K562 (cell line): ENCODE data around the gene GNB5. TPM values are rescaled to one million over a fixed set of nuclear protein-coding genes. Genes with fewer than 3 reads are reported as not detected.

Experiments used
- ARHGAP35 ChIP-seq: fragments of 450-650 bp; IDR thresholded peaks from 2 replicates; pipeline ENCODE4 v1.6.1; 2018; ENCODE audit not compliant: partially characterized antibody
- CCAR2 ChIP-seq: fragments of 200-400 bp; formaldehyde crosslinking; IDR thresholded peaks from 2 replicates; pipeline ENCODE4 v1.6.1; 2017; ENCODE audit warnings: mild to moderate bottlenecking, low read depth, low read length
- CTBP1 ChIP-seq: fragments of 450-650 bp; IDR thresholded peaks from 2 replicates; pipeline ENCODE4 v1.6.1; 2016; ENCODE audit warnings: borderline replicate concordance
- ERF ChIP-seq: fragments of 450-650 bp; formaldehyde crosslinking; IDR thresholded peaks from 2 replicates; pipeline ENCODE4 v1.4.0; 2020; ENCODE audit warnings: mild to moderate bottlenecking, mixed read lengths
- FOXK1 ChIP-seq: sonication (generic); formaldehyde crosslinking; IDR thresholded peaks from 2 replicates; pipeline ENCODE4 v1.8.0; 2022; ENCODE audit warnings: missing genetic modification reagents, mild to moderate bottlenecking, borderline replicate concordance
- GABPA ChIP-seq: fragments of 200-800 bp; sonication (Bioruptor generic); conservative IDR thresholded peaks from 2 replicates; pipeline ENCODE4 v1.6.1; 2016; ENCODE audit warnings: low read depth, missing genetic modification characterization, missing compliant biosample characterization
- KLF13 ChIP-seq: fragments of 450-650 bp; IDR thresholded peaks from 2 replicates; pipeline ENCODE4 v1.6.1; 2016; ENCODE audit warnings: missing genetic modification characterization, low read depth, mild to moderate bottlenecking, missing compliant biosample characterization, moderate library complexity, borderline replicate concordance
- MEIS2 ChIP-seq: fragments of 450-650 bp; IDR thresholded peaks from 2 replicates; pipeline ENCODE4 v1.6.1; 2014; ENCODE audit warnings: mild to moderate bottlenecking; ENCODE audit not compliant: partially characterized antibody
- MNT ChIP-seq, 2 experiments: fragments of 450-650 bp; conservative IDR thresholded peaks; 2 replicates each; pipeline ENCODE4 v1.6.1; 2017; ENCODE audit warnings: mild to moderate bottlenecking in 2 of 2, moderate library complexity in 2 of 2
- MTA2 ChIP-seq: fragments of 450-650 bp; IDR thresholded peaks from 2 replicates; pipeline ENCODE4 v1.6.1; 2016; ENCODE audit warnings: low read depth
- MTF1 ChIP-seq: fragments of 250-450 bp; sonication (Bioruptor Pico); IDR thresholded peaks from 2 replicates; pipeline ENCODE4 v1.9.0; 2021; ENCODE audit warnings: moderate library complexity, mild to moderate bottlenecking, inconsistent platforms, borderline replicate concordance
- NR2F6 ChIP-seq: fragments of 450-650 bp; formaldehyde crosslinking; IDR thresholded peaks from 2 replicates; pipeline ENCODE4 v1.4.0; 2020; ENCODE audit warnings: mild to moderate bottlenecking
- REST ChIP-seq, 2 experiments: fragments of 450-650 bp; formaldehyde crosslinking in 1 of 2; IDR thresholded peaks; 2 replicates each; pipeline versions ENCODE4 v1.4.0 to v1.6.1; 2014 to 2020; ENCODE audit warnings: mild to moderate bottlenecking in 2 of 2, borderline replicate concordance in 1 of 2, low read depth in 1 of 2
- RFX5 ChIP-seq: IDR thresholded peaks from 2 replicates; pipeline ENCODE4 v1.6.1; 2011; ENCODE audit warnings: low read depth, mild to moderate bottlenecking, improper control_type of control experiment, low read length
- TAF1 ChIP-seq: IDR thresholded peaks from 2 replicates; pipeline ENCODE4 v1.6.1; 2011; ENCODE audit warnings: mild to moderate bottlenecking, low read length, moderate library complexity; ENCODE audit not compliant: insufficient read depth, control insufficient read depth, severe bottlenecking; ENCODE audit errors: extremely low read depth
- TCFL5 ChIP-seq: fragments of 250-450 bp; sonication (Bioruptor Pico); conservative IDR thresholded peaks from 2 replicates; pipeline ENCODE4 v1.6.1; 2021; ENCODE audit warnings: mild to moderate bottlenecking, moderate library complexity, matching md5 sums
- U2AF2 ChIP-seq: fragments of 200-400 bp; formaldehyde crosslinking; optimal IDR thresholded peaks from 2 replicates; pipeline ENCODE3; 2017; ENCODE audit warnings: low read depth, mild to moderate bottlenecking, low read length
- XRCC4 ChIP-seq: IDR thresholded peaks from one replicate; pipeline ENCODE4 v1.6.1; 2011; ENCODE audit not compliant: insufficient read depth, insufficient read length; ENCODE audit errors: extremely low read depth
- ZNF764 ChIP-seq: fragments of 250-450 bp; sonication (Bioruptor Pico); IDR thresholded peaks from 2 replicates; pipeline ENCODE4 v1.4.0; 2020; ENCODE audit warnings: low read depth, mild to moderate bottlenecking, moderate library complexity
- ZNF780A ChIP-seq: fragments of 250-450 bp; sonication (Bioruptor Pico); IDR thresholded peaks from 2 replicates; pipeline ENCODE4 v1.5.0; 2021; ENCODE audit warnings: mild to moderate bottlenecking
- polyA plus RNA-seq, 8 experiments: library from polyadenylated mRNA; depleted of rRNA in 4 of 8; stranded (reverse) in 5 of 8; unstranded in 3 of 8; fragments of >200 nt; fragmentation: Nextera tagmentation in 2 of 8; fragmentation: Illumina TruSeq in 1 of 8; extraction: Ambion mirVana in 2 of 8; extraction: Trizol in 1 of 8; gene quantifications; 2 replicates each; pipeline versions ENCODE4 v1.2.1 to v1.2.3, GENCODE V29; 2011 to 2014; ENCODE audit warnings: inconsistent platforms in 1 of 8, missing spikeins in 1 of 8
- total RNA-seq, 7 experiments: library from RNA; depleted of rRNA in 6 of 7; stranded (reverse); fragments of >200 nt in 6 of 7; fragmentation: Illumina TruSeq in 2 of 7; extraction: Trizol in 2 of 7; gene quantifications; 2 replicates each; pipeline versions ENCODE4 v1.2.1 to v1.2.3, GENCODE V29; 2011 to 2021; ENCODE audit warnings: low replicate concordance in 1 of 7

GNB5 gene
- total and polyA plus RNA-seq, 9 of the 15 experiments (the other 6 are each of a cell fraction or from before 2014, with no cell fraction given): 0.11 to 2.1 (median 0.77) TPM

GRCh38 chr15:52227456-52227855, 36.3 kb upstream of the GNB5 start (continued):
- TF ChIP-seq FOXK1 (CRISPR knock-in tag) (no peak), ZNF780A (CRISPR knock-in tag) (no peak), TCFL5 (CRISPR knock-in tag) (no peak), MNT (conservative IDR thresholded peaks at IDR 0.05) (no peak), NR2F6 (CRISPR knock-in tag) (no peak), MEIS2 (peak; percentile 56), RFX5 (no peak), CTBP1 (peak; percentile 19; the same call in 1 of the 2 replicates), U2AF2 (no peak), KLF13 (tag) (no peak), XRCC4 (no peak), TAF1 (no peak), ZNF764 (CRISPR knock-in tag) (peak; percentile 95), MTF1 (CRISPR knock-in tag) (no peak), ARHGAP35 (no peak), ERF (CRISPR knock-in tag) (no peak), GABPA (tag) (no peak), REST (IDR thresholded peaks at IDR 0.05; ENCODE audit: borderline replicate concordance) (peak; percentile 38; the same call in 1 of the 2 replicates), REST (CRISPR knock-in tag; IDR thresholded peaks at IDR 0.05; ENCODE audit: low read depth) (no peak), MTA2 (no peak), CCAR2 (no peak)
